Renal cortex interstitium (tissue), 11 donors: ENCODE data around the gene STEAP3. TPM values are rescaled to one million over a fixed set of nuclear protein-coding genes. Genes with fewer than 3 reads are reported as not detected.

Experiments
- DNase-seq, 11 donors: peaks; one replicate each; pipeline ENCODE4 v3.0.0-alpha.2; 2013; ENCODE audit warnings: low read depth in 9 of 11, low spot score in 4 of 11; ENCODE audit errors: extremely low read depth in 1 of 11
- polyA plus RNA-seq, 3 donors: library from polyadenylated mRNA; unstranded; fragments of 120-200 nt; gene quantifications; one replicate each; pipeline ENCODE4 v1.2.1, GENCODE V29; 2013; ENCODE audit not compliant: insufficient read length in 3 of 3

STEAP3 gene
- polyA plus RNA-seq, 3 donors, result 1.3 to 1.7 (median 1.5) TPM

DNA sequence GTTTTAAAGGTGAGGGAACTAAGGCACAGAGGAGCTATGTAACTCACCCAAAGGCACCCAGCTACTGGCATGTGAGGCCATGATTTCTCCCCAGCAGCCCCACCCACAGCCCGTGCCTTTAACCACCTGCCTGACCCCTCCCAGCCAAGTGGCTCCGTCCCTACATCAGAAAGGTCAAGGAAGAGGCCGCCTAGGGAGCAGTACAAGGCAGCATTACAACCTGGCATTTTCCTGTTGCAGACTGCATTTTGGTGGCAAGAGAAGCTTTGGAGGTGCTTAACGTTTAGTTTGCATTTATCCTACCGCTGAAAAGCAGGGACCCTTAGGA, 17.5 kb downstream of the STEAP3 start:
- DNase-seq, result no peak

DNA sequence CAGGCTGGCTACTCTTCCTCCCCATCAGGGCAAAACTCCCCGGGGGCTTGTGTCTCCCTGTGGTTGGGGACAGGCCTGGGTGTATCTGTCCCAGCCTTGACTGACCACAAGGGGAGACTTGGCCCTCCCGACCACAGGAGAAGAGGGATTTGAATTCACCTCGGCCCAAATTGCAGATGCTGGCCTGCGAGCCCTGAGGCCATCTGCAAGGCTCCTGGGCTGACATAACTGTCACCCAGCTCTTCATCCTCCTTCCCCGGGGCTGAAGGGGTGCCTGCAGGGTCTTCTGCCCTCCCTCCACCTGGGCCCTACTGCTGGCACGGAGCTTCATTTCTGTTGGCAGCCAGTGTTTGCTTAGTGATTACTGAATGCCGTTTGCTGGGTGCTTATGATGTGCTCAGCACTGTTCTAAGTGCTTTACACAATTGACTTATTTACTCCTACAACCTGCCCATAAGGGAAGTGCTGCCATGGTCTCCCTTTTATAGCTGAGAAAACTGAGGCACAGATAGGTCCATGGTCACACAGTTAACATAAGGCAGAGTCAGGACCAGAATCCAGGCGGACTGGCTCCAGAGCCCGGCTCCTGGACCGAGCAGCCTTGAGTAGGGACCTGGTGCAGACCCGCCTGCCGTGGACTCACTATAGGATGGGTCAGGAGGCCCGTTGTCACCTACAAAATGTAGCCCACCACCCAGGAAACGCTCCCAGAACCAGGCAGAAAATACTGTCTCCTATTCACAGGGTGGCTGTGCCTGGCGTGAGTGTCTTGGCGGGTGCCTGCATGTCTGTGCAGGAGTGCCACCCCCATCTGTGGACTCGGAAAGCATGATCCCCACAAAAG, 18.9 kb downstream of the STEAP3 start:
- no peak for DNase-seq

DNA sequence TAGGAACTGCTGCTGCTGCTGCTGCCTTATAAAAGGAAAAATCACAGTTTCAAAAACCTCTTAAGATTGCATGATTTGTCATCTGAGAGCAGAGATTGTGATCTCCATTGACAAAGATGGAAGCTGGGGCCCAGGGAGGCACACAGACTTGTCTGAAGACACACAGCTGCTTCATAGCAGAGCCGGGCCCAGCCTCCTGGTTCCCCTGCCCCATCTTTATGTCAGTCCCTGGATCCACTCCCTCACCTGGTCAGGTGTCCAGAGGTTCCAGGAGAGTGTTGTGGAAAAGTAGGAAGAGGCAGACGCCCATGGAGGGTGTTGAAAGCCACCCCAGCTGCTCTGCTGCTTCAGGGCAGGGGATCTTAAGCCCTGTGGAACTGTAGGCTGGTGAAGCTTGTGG, 20.0 kb downstream of the STEAP3 start:
- no peak for DNase-seq

DNA sequence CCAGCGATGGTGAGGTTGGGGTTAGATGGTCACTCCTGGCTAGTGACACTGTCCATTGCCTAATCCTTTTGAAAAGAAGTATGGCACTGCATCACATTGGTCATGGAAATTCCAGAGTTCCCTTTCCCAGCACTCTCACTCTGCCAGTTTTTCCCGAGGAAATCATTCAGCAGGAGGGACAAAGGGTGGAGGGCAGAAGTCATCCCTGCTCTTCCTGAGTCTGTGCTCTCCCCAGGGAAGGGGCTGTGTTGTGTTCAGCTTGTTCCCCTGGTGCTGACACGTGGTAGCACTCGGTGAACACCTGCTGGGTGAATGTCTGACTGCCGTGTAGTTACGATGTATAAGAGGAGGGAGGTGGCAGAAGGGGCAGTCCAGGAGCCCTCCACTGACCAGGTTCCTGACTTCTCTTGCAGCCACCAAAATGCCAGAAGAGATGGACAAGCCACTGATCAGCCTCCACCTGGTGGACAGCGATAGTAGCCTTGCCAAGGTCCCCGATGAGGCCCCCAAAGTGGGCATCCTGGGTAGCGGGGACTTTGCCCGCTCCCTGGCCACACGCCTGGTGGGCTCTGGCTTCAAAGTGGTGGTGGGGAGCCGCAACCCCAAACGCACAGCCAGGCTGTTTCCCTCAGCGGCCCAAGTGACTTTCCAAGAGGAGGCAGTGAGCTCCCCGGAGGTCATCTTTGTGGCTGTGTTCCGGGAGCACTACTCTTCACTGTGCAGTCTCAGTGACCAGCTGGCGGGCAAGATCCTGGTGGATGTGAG, 21.6 kb downstream of the STEAP3 start:
- no peak for DNase-seq

DNA sequence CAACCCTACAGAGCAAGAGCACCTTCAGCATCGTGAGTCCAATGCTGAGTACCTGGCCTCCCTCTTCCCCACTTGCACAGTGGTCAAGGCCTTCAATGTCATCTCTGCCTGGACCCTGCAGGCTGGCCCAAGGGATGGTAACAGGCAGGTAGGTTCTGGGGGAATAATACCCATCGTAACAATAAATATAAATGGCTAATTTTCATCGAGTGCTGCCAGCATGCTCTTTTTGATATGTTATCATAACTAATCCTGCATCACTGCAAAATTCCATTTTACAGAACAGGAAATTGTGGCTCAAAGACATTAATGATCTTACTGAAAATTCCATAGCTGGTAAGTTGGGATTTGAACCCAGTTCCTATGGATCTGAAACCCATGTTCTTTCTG, 22.2 kb downstream of the STEAP3 start:
- no peak for DNase-seq

DNA sequence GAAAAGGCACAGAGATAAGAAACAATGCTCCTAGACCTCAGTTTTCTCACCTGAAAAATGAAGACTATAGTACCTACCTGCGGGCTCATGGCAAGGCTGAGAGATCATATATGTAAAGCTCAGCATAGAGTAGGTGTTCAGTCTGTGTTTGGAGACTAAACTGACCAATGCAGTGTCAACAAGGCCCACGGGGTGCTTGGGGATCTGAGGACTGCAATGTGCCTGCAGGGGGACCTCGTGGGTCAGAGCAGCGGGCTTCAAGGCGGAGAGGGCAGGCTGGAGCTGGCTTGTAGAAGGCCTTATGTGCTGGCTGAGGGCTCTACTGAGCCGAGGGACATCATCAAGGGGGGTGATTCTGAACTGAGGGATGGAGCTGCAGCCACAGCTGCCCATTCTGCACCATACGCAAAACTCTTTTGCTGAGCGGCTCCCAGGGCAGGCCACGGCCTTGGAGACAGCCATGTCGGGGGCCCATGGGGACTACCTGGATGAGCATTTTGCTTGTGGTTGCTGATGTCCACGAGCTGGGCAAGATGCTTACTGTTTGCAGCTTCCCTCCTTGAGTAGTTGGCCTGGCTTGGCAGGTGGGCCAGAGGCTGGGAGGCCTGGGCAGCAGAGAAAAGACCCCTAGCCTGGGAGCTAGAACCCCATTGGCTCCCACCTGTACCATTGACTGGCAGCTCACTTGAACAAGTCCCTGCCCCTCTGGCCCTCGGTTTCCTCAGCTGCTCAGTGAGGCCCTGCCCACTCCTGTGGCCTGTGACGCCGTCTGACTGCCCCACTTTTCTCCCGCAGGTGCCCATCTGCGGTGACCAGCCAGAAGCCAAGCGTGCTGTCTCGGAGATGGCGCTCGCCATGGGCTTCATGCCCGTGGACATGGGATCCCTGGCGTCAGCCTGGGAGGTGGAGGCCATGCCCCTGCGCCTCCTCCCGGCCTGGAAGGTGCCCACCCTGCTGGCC, 23.5 kb downstream of the STEAP3 start:
- no peak for DNase-seq

DNA sequence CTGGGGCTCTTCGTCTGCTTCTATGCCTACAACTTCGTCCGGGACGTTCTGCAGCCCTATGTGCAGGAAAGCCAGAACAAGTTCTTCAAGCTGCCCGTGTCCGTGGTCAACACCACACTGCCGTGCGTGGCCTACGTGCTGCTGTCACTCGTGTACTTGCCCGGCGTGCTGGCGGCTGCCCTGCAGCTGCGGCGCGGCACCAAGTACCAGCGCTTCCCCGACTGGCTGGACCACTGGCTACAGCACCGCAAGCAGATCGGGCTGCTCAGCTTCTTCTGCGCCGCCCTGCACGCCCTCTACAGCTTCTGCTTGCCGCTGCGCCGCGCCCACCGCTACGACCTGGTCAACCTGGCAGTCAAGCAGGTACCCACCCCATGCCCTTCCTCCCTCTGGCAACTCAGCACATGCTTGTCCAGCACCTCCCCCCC, 24.2 kb downstream of the STEAP3 start:
- DNase-seq, result no peak

DNA sequence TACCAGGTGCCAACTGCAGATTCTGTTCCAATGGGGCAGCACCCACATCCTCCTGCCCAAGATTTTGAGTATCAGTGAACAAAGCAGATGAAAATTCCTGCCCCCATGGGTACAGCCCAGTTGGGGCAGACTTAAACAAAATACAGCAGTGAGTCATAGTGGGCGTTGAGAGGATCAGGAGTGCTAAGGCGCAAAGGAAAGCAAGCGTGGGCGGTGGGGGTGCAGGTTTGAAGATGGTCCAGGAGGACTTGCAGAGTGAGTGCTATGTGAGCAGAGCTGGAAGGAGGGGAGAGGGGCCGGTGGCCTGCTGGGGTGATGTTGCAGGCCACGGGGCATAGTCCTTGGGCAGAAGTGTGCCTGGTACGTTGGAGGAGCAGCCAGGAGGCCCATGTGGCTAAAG, 24.7 kb downstream of the STEAP3 start:
- no peak for DNase-seq

DNA sequence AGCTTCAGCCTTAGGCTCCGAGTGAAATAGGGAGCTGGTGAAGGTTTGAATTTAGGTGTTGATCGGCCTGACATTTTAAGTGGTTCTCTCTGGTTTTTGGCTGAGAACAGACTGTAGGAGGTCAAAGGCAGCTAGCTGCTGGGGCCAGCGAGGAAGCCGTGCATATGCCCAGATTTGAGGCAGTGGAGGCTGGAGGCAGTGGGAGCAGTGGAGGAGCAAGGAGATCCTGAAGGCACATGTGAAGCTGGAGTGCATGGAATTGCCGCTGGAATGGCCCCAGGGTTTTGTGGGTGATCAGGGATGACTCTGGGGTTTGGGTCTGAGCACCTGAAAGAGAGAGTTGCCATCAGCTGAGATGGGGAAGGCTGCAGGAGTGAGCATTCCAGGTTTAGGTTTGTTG, 25.1 kb downstream of the STEAP3 start:
- no peak for DNase-seq

DNA sequence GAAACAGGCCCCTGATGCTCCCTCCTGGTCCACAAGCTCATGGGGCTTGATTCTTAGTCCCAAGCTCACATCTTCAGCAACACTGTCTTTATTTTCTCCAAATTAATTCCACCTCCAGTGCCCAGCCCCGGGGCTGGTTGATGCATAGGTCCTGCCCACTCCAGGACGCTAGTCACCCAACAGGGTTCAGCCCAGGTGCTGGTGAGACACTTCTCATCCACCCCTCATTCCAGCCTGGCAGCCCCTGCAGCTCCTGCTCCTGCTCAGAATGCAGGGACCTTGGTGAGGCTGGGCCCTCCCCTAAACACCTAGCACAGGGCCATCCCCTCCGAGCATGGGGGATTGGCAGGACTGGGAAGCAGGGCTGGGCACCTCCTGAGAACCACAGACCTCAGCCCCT, 25.7 kb downstream of the STEAP3 start:
- DNase-seq, result no peak

DNA sequence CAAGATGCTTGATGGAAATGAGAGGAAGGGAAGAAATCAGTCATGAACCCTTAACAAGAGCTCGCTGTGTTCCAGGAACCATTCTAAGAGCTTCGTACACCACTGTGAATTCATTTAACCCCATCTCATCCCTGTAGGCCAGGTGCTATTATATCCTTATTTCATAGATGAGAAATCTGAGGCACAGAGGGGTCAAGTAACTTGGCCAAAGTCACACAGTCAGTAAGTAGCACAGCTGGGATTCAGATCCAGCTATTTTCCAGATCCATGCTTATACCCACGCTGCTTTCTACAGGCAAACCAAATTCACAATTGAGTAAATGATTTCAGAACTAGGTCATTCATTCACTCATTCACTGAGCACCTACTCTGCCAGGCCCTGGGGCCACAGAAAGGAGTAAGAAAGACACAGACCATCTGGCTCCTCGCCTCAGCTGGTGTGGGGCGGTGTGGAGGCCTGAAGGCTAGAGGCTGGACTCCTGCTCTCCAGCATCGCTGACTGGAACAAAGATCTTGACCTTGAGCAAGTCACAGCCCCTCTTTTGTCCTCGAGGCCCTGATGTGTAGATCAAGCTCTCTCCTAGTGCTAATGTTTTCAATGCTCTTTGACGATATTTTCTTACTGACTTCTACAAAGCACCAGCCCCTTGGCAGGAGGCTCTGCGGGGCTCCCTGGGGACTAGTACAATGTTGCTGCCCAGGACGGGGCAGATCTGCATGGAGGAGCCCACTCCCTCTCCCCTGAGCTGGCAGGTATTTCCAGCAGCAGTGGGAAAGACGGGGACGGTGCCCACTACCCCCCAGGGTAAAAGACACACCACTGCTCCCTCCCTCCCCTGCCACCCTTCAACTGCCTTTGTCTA, 26.5 kb downstream of the STEAP3 start:
- no peak for DNase-seq

DNA sequence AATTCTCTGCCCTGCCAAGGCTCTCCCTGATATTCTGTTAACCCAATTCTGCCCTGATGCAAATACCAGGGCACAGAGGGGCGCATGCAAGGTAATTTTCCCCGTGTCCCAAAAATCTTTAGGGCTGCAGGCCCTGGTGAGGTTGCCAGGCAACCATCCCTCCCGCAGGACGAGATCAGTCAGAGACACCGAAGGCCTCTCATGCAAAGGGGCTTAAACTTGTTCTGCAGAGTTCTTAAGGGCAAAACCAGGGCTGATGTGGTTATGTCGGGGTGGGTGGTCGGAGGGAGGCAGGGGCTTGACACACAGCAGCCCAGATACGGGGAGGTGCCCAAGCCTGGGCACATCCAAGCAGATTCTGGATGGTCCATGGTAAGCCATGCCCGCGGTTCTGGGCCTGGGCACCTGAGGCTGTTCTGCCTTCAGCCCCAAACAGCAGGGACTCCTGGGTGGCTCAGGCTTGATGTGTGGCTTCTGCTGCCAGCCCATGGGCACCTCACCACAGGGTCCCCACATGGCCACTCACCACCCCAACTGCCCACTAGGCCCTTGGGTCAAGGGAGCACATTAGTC, 27.2 kb downstream of the STEAP3 start:
- no peak for DNase-seq

DNA sequence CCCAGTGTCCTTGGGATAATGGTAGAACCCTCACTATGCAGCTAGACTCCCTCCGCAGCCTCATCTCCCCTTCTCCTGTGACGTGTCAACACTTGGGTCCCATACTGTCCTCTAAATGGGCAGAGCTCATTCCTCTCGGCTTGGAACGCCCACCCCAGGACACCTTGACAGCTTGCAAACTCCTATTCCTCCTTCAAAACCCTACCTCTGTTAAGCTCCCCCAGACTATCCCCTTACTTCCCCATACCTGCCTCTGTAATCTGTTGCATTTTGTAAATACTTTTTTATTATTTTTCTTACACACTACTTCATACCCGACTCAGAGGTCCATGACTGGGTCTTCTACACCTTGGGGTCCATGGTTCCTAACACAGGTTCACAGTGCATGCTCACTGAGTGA, 28.0 kb downstream of the STEAP3 start:
- no peak for DNase-seq

DNA sequence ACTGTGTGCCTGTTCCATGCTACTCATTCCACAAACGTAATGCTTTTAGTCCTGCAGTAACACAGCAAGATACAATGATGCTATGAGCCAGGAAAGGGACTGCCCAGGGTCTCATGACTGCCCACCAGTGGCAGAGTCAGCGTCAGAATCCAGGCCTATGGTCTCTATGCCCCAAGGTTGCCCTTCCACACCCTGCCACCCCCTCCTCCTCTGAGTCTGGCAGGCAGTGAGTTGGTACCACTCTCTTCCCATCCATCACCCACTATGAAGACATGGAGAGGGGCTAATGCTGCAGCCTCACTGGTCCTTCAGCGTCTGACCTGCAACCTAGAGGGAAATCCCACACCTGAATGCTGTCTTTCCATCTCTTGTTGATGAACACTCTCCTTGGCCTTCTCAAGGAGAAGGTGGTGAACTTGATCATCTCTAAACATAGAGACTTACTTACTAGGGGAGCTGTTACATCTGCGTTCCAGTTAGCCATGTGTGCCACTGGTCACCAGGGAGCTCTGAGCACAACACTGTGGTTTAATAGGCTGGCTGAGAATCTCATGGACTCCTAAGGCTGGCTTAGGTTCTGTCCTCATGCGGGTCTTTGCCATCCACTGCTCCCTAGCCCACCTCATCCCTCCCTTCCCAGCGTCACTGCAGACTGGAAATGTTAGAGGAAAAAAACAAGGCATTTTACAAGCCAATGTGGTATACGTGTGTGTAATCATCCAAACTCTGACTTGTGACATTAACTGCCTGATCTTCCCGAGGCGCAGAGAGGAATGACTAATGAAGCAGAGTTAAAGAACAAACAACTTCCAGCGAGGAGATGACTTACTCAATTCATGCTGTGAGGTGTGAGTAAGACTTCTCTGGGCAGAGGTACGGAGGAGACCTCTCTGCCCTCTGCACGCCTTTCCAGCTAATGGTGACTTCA, 28.8 kb downstream of the STEAP3 start:
- no peak for DNase-seq

DNA sequence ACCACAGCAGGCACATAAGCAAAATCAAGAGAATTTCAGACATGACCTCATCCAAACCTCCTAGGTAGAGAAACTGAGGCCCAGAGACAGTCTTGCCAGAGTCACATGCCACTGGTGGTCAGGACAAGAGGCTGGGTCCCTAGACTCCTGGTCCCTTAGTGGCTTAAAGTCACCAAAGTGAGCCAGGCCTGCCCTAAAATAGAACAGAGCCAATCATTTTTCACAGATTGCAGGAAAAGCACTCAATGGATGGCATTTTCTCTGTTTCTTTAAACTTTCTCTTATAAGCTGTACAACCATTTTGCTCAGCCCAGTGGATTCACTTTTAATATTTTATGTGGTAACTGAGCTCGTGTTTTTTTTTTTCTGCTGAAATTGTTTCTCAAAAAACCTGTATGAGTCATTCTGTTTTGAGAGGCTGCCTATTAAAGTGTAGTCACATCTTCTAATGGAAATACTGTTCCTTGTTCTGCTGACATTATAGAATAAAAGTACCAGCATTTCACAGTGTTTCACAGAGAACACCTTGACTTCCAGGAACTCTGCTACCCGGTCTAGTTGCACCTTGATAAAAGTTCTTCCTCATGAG, 29.6 kb downstream of the STEAP3 start:
- no peak for DNase-seq

DNA sequence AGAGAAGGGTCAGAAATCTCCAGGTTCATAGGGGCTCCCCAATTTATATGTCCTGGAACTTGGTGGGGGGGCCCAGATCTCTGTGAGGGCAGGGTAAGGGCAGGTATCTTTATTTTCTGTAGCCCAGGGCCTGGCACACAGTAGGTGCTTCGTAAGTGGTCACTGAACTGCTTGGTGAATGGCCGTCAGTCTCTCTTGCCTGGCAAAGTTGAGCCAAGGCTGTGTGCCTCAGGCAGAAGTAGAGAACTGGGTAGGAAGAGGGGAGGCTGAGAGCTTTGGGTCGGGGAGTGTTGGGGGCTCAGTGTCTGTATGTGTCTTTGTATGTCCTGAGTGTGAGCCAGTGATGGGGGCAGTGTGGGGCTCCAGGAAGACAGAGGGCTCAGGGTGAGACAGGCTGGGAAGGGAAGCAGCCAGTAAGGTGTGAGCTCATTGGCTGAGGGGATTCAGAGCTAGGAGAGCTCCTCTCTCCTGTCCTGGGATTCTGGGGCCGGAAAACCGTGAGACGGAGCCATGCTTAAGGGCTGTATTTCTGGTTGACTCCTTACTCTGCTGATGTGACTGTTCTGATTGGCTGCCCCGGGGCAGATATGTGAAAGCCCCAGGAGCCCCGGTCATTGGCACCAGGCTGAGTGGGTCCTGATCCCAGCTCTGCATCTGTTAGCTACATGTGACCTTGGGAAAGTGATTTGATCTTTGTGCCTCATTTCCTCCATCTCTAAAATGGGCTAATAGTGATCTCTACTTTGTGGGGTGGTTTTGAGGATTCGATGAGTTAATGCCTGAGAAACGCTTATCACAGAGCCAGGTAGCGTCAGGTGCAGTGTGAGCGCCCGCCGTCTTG, 30.3 kb downstream of the STEAP3 start:
- DNase-seq, result no peak
